GM12873 (cell line): Measurements from ENCODE around the gene MED22.

Experiments
- TF ChIP-seq, protein P1 (sequence below): IDR thresholded peaks from 2 replicates; pipeline ENCODE4 v1.5.1; 2012; ENCODE audit warnings: low read depth, mild to moderate bottlenecking, moderate library complexity, low read length, control low read depth; ENCODE audit not compliant: insufficient read depth; ENCODE audit errors: missing control alignments

The MED22 gene

DNA sequence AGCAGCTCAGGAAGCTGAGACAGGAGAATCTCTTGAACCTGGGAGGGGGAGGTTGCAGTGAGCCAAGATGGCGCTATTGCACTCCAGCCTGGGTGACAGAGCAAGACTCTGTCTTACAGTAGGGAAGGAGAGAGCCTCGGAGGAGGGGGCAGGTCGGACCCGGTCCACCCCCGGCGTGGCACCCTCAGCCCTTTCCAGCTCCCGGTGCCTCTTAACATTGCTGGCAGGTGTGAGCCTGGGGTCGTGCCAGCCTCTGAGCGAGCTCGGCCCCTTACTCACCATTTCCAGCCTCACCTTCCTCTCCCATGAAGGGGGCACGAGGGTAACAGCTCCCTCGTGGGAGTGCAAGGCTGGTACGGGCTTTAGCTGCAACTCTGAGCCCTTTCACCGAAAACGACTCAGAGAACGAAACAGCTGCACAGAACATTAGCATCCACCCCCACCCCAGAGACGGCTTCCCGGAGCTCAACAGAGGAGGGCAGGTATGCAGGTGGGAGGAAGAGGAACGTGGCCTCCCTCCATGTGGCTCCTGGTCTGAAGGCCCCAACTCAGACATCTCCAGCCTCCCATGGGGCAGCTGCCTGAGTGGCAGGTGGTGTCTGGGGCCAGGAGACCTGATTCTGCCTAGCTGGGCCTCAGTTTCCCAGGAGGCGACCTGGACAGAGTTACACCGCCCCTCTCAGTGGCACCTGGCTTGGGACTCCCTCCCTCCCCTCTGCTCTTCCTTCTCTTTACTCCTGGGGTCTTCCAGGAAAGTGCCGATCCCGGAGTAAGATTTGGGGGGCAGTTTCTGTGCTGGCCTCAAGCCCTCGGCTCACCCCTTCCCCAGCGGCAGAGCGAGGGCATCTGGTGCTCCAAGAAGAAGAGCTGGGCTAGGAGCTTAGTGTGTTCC lies 44.4 kb downstream of the MED22 start:
- TF ChIP-seq, protein P1, sequence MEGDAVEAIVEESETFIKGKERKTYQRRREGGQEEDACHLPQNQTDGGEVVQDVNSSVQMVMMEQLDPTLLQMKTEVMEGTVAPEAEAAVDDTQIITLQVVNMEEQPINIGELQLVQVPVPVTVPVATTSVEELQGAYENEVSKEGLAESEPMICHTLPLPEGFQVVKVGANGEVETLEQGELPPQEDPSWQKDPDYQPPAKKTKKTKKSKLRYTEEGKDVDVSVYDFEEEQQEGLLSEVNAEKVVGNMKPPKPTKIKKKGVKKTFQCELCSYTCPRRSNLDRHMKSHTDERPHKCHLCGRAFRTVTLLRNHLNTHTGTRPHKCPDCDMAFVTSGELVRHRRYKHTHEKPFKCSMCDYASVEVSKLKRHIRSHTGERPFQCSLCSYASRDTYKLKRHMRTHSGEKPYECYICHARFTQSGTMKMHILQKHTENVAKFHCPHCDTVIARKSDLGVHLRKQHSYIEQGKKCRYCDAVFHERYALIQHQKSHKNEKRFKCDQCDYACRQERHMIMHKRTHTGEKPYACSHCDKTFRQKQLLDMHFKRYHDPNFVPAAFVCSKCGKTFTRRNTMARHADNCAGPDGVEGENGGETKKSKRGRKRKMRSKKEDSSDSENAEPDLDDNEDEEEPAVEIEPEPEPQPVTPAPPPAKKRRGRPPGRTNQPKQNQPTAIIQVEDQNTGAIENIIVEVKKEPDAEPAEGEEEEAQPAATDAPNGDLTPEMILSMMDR: no peak

DNA sequence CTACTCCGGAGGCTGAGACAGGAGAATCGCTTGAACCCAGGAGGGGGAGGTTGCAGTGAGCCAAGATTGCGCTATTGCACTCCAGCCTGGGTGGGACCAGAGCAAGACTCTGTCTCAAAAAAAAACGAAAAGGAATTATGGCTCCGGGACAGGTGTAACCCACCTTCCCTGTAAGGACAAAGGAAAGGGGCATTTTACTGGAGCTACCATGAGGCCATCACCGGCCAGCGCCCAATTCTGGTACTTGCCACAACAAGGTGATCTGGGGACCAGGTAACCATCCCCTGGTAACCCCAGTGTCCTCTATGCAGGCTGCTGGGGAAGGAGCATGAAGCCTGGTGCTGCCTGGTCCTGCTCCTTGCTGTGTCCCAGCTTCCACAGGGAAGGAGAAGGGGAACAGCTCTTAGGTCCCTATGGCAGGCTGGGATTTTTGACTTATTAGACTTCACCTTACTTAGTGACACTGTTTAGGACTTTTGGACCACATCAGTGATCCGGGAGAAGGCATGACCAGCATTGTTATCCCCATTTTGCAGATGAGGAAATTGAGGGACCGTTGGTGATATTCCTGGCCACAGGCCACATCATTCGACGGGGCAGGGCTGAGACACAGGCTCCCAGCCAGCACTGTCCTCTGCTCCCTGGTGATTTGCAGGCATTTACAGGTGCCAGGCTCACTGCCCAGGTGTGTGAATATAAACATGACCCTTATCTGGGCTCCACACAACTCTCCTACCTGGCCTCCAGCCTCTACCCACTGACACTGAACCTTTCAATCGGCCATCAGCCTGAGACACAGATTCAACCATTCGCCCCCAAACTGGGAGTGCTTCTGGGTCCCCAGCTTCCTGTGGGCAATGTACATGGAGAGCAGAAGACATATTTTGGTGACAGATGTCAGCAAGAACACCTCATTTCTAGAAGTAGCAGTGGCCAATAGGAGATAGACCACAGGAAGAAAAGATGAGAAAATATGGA lies 46.4 kb downstream of the MED22 start:
- TF ChIP-seq, protein P1: no peak

DNA sequence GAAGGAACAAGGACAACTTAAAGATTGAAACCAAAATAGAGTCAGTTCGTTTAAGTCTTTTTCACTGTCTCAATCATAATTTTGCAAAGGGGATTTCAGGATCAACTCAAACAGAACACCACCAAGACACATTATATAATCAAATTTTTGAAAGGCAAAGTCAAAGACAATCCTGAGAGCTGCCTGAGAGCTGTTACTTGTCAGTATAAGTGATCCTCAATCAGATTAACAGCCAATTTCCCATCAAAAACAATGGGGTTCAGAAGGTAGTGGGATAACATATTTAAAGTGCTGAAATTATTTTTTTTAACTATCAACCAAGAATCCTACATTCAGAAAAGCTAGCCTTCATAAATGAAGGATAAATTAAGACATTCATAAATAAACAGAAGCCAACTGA lies 53.7 kb downstream of the MED22 start:
- TF ChIP-seq, protein P1: no peak

DNA sequence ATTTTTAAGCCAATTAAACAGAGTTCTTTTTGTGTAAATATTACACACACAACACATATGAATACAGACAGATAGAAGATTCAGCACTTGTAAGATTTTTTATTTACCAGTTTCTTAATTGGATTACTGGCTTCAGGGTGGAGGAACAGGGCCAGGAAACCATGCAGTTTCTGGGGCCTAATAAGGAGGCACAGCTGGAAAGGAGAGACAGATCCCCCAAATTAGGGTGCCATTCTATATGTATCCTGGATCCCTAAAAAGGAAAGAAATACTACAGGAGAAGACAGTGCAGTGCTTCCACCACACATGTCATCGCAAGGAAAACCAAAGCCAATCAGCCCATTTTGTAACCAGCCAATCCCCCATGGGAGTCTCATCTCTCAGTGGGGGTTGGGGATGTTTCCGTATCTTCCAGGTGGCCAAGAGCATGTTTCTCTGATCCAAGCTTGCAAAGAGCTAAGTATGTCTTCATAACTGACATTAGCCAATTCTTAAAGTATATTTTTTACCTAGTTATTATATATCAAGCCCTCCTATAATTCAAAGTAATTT lies 57.1 kb downstream of the MED22 start:
- TF ChIP-seq, protein P1: no peak
